Cerebellar cortex (tissue), 1 donor: ENCODE data around the gene PCA3.

Source experiments
- DNase-seq: peaks from one replicate; pipeline ENCODE4 v3.0.0-alpha.2; 2015; ENCODE audit warnings: low spot score

The PCA3 gene

DNA sequence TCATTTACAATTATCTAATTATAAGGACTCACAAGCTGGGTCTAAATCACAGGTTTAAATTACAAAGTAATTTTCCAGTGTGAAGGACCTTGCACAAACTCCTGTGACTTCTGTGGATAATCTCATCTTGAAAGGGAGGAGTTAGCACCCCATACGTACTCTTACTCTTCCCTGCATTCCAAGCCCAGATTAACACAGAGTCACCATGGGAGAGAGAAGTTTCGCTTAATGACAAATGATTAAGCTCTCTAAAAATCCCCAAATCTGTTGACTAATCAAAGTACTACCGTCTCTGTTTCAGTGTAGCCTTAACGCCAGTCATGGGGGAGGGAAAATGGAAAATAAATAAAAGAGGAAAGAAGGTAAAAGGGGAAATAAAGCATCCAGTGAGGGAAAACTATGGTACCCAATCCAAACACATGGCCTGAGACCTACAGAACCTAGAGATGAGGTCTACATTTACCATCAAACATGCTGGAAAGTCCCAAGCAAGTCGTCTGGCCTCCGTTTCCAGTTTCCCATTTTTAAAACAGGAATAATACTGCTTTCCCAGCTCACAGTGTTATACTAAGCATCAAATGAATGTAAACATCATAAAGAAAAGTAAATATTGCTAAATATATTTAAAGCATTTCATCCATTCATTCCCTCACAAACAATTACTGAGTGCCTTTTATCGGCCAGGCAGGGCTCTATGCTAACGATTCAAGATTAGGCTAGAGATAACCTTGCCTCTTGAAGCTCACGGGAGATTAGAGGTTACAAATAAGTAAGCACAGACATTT is 63.2 kb downstream of the PCA3 start:
- no peak for DNase-seq

DNA sequence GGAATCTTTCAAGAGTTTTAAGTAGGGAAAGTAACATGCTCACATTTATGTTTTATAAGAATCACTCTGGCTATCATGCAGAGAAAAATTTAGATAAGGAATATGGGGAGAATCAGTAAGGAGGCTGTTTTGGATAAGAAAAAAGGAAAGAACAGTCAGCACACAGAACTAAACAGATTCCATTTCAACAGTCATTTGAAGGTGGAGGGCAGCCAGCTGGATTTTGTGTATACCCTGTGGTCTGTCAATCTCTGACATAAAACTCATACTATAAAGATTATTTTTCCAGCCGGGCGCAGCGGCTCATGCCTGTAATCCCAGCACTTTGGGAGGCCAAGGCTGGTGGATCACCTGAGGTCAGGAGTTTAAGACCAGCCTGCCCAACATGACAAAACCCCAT is 64.2 kb downstream of the PCA3 start:
- DNase-seq = no peak

DNA sequence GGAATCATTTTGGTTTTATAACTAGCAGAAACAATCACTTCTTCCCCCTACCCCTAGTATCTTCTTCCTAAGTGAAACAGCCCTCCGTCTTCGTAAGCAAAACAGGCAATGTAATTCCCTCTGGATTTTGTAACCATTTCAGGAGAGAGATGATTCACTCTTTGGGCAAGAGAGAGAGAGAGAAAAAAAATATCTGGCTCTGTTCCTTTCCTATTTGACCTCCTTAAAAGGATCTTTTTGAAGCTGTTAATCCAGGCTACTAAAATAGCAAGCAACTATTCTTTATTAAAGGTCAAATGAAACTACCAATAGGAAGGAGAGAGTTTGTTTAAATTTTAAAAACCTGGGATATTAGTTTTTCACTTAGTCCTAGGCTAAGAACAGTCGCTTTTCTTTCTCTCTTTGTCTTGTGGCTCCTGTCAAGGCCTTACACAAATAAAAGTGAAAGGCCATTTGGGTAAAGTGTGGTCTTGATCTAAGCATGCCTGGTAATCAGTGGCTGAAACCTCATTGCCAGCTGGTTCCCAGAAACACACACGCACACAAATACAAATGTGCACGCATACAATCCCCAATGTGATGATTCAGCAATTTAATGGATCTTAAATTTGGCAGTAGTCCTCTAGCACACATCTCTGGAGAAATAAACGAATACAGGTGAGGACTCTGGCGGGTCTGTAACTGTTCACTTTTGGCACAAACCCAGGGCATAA is 71.5 kb downstream of the PCA3 start:
- DNase-seq = peak; percentile 5
